ENCODE data around the gene L3MBTL2. TPM values are rescaled to one million over a fixed set of nuclear protein-coding genes. Genes with fewer than 3 reads are reported as not detected.
"Not testable (repeated sequence)": the region's sequence is repeated elsewhere in the genome, so short reads cannot be mapped to it uniquely, and the experiment has no call there.

Gene L3MBTL2
- total and polyA plus RNA-seq, 5 experiments from 2014 or later, result 27.5 to 44.2 (median 39.9) TPM

- DNase-seq, result no peak
- Mint-ChIP-seq H3K9me3 (no peaks in the 10 kb centered on the region), H3K4me3 (no peak overlapping the region), H3K27me3 (no peaks in the 10 kb centered on the region), H3K27ac (no peak overlapping the region), H3K36me3 (peaks cover 0 to 70% (median 9%) of the 10 kb centered on the region in 3 donors), H3K4me1 (no peaks in the 10 kb centered on the region)
- no peak for ATAC-seq
- POLR2A ChIA-PET, result no interaction called here
Measured at GRCh38 chr22:41248758-41249157, 43.6 kb downstream of the L3MBTL2 start.

GRCh38 chr22:41249442-41249841, 44.3 kb downstream of the L3MBTL2 start:
- Mint-ChIP-seq H3K27me3 (no peaks in the 10 kb centered on the region), H3K36me3 (peaks cover 0 to 77% (median 11%) of the 10 kb centered on the region in 3 donors), H3K9me3 (no peaks in the 10 kb centered on the region), H3K27ac (no peak overlapping the region), H3K4me3 (no peak overlapping the region), H3K4me1 (no peaks in the 10 kb centered on the region)
- ATAC-seq (no peak), DNase-seq (no peak)
- POLR2A ChIA-PET, result interaction anchor here (0.8 kb wide), 1 partner anchor 14 kb away, joined by 3 read pairs; no protein-coding TSS in a partner anchor

DNA sequence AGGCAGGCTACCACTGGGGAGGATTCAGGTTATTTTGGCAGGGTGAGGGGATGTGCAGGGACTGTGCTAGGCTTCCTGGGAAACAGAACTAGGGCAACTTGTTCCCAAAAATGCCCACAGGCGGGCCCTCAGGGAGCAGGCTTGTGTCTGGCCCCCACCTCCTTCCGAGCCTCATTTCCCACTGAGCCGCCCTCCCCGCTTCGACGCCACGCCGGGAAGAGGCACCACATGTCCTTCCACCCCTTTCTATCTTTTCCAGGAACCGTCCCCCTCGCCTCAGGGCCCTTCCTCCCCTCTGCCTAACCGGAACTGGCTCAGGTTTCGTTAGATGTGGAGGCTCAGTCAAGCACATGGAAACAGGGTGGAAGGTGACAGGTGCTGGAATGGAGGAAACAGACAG, 45.0 kb downstream of the L3MBTL2 start:
- POLR2A ChIA-PET, result interaction anchor here (0.8 kb wide), 1 partner anchor 14 kb away, joined by 3 read pairs; no protein-coding TSS in a partner anchor
- H3K9me3 Mint-ChIP-seq, result no peaks in the 10 kb centered on the region
- H3K4me3 Mint-ChIP-seq, result no peak overlapping the region
- no peak for DNase-seq
- H3K36me3 Mint-ChIP-seq, result peaks cover 0 to 81% (median 11%) of the 10 kb centered on the region in 3 donors
- no peaks in the 10 kb centered on the region for H3K4me1 Mint-ChIP-seq
- H3K27me3 Mint-ChIP-seq, result no peaks in the 10 kb centered on the region
- ATAC-seq, result no peak
- H3K27ac Mint-ChIP-seq, result peak overlapping the region in 1 of 10 donors; percentile 43

GRCh38 chr22:41252365-41252764, 47.3 kb downstream of the L3MBTL2 start:
- H3K4me3 Mint-ChIP-seq, result no peak overlapping the region
- no peak for DNase-seq
- ATAC-seq, result no peak
- peaks cover 0 to 89% (median 14%) of the 10 kb centered on the region in 3 donors for H3K36me3 Mint-ChIP-seq
- H3K27me3 Mint-ChIP-seq, result no peaks in the 10 kb centered on the region
- POLR2A ChIA-PET, result no interaction called here
- no peaks in the 10 kb centered on the region for H3K9me3 Mint-ChIP-seq
- no peaks in the 10 kb centered on the region for H3K4me1 Mint-ChIP-seq
- no peak overlapping the region for H3K27ac Mint-ChIP-seq

- ATAC-seq (no peak), DNase-seq (no peak)
- H3K27ac Mint-ChIP-seq, result peak overlapping the region in 3 of 10 donors; percentile 20 to 62 (median 44)
- POLR2A ChIA-PET, result interaction anchor here (0.7 kb wide), 1 partner anchor 166 kb away, joined by 5 read pairs; no protein-coding TSS in a partner anchor
- H3K4me1 Mint-ChIP-seq, result peaks cover 0 to 2% (median 0%) of the 10 kb centered on the region in 4 donors
- no peak overlapping the region for H3K4me3 Mint-ChIP-seq
- H3K36me3 Mint-ChIP-seq, result peaks cover 0 to 89% (median 14%) of the 10 kb centered on the region in 3 donors
- no peaks in the 10 kb centered on the region for H3K27me3 Mint-ChIP-seq
- no peaks in the 10 kb centered on the region for H3K9me3 Mint-ChIP-seq
Measured at GRCh38 chr22:41254230-41254629, 49.1 kb downstream of the L3MBTL2 start.

- Mint-ChIP-seq H3K4me1 (peaks cover 0 to 2% (median 0%) of the 10 kb centered on the region in 4 donors), H3K27me3 (no peaks in the 10 kb centered on the region), H3K4me3 (no peak overlapping the region), H3K9me3 (no peaks in the 10 kb centered on the region), H3K36me3 (peaks cover 0 to 88% (median 12%) of the 10 kb centered on the region in 3 donors), H3K27ac (peak overlapping the region in 5 of 10 donors; percentile 20 to 67 (median 53))
- no peak for ATAC-seq
- POLR2A ChIA-PET, result interaction anchor here (1.4 kb wide), 1 partner anchor 19 kb away, joined by 5 read pairs; no protein-coding TSS in a partner anchor
- no peak for DNase-seq
Measured at GRCh38 chr22:41256254-41257253, 51.4 kb downstream of the L3MBTL2 start.

DNA sequence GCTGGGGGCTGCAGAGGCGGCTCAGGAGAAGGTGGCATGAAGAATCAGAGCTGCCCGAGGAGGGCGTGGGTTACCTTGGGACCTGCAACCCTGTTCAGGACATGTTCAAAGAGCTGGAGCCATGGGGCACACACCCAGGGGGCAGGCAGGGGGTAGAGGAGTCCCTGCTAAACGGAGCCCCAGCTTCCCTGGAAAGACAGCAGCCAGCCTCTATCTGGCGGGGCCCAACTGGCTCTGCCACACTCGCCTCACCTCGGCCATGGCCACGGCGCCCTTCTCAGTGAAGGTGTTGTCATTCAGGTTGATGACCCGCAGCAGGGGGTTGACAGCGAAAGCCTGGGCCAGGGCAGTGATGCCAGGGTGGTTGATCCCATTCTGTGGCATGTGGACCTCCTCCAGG, 52.6 kb downstream of the L3MBTL2 start:
- DNase-seq (no peak), ATAC-seq (no peak)
- Mint-ChIP-seq H3K36me3 (peaks cover 0 to 89% (median 12%) of the 10 kb centered on the region in 3 donors), H3K27me3 (no peaks in the 10 kb centered on the region), H3K9me3 (no peaks in the 10 kb centered on the region), H3K27ac (no peak overlapping the region), H3K4me1 (peaks cover 0 to 4% (median 0%) of the 10 kb centered on the region in 4 donors), H3K4me3 (no peak overlapping the region)
- POLR2A ChIA-PET, result interaction anchor here (1.4 kb wide), 1 partner anchor 21 kb away, joined by 5 read pairs; no protein-coding TSS in a partner anchor

DNA sequence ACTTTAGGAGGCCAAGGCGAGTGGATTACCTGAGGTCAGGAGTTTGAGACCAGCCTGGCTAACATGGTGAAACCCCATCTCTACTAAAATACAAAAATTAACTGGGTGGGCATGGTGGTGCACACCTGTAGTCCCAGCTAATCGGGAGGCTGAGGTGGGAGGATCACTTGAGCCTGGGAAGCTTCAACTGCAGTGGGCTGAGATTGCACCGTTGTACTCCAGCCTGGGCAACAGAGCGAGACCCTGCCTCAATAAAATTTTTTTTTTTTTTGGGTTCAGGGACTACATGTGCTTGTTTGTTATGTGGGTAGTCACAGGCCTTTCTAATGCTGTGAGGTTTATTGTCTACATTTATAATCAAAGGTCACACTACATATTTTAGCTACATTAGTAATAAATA, 54.6 kb downstream of the L3MBTL2 start:
- H3K36me3 Mint-ChIP-seq, result peaks cover 0 to 87% (median 13%) of the 10 kb centered on the region in 3 donors

DNA sequence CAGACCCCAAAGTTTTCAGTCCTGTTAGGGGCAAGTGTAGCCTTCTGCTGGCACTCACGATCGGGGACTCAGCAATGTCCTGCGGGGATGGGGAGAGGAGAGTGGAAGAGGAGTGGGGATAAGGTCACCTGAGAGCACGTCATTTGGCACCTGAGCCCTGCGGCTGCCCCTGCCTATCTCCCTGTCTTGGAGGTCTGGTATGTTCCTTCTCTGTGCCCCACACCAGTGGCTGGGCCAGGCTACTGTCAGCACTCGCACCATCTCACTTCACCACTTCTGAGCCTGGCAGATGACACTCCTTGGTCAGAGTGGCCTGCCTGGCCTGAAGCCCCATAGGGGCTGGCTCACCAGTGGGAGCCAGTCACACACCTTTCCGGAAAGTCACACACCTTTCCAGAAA, 55.8 kb downstream of the L3MBTL2 start:
- Mint-ChIP-seq H3K27me3 (no peaks in the 10 kb centered on the region), H3K27ac (peak overlapping the region in 1 of 10 donors; percentile 15), H3K9me3 (no peaks in the 10 kb centered on the region), H3K4me1 (peaks cover 0 to 6% (median 4%) of the 10 kb centered on the region in 4 donors), H3K4me3 (no peak overlapping the region), H3K36me3 (peaks cover 0 to 82% (median 11%) of the 10 kb centered on the region in 3 donors)
- POLR2A ChIA-PET, result no interaction called here
- ATAC-seq (no peak), DNase-seq (no peak)

More for the DNA sequence above, 54.6 kb downstream of the L3MBTL2 start:
- H3K27me3 Mint-ChIP-seq, H3K4me1 Mint-ChIP-seq, ATAC-seq, H3K27ac Mint-ChIP-seq, H3K4me3 Mint-ChIP-seq, H3K9me3 Mint-ChIP-seq, DNase-seq: not testable (repeated sequence)
- POLR2A ChIA-PET, result interaction anchor here (0.6 kb wide), 1 partner anchor 16 kb away, joined by 7 read pairs; no protein-coding TSS in a partner anchor

GRCh38 chr22:41261541-41262249, 56.6 kb downstream of the L3MBTL2 start:
- ATAC-seq (no peak), DNase-seq (no peak)
- H3K27me3 Mint-ChIP-seq, result no peaks in the 10 kb centered on the region
- peak overlapping the region in 2 of 10 donors; percentile 57 to 61 for H3K27ac Mint-ChIP-seq
- H3K9me3 Mint-ChIP-seq, result no peaks in the 10 kb centered on the region
- peaks cover 0 to 6% (median 4%) of the 10 kb centered on the region in 4 donors for H3K4me1 Mint-ChIP-seq
- POLR2A ChIA-PET, result interaction anchor here (0.6 kb wide), 1 partner anchor 1163 kb away, joined by 3 read pairs; no protein-coding TSS in a partner anchor
- peaks cover 0 to 82% (median 13%) of the 10 kb centered on the region in 3 donors for H3K36me3 Mint-ChIP-seq
- H3K4me3 Mint-ChIP-seq, result no peak overlapping the region

- Mint-ChIP-seq H3K4me3 (no peak overlapping the region), H3K9me3 (no peaks in the 10 kb centered on the region), H3K27me3 (no peaks in the 10 kb centered on the region), H3K27ac (peak overlapping the region in 2 of 10 donors; percentile 57 to 61), H3K4me1 (peaks cover 0 to 6% (median 4%) of the 10 kb centered on the region in 4 donors), H3K36me3 (peaks cover 0 to 82% (median 12%) of the 10 kb centered on the region in 3 donors)
- no peak for DNase-seq
- POLR2A ChIA-PET, result interaction anchor here (0.6 kb wide), 1 partner anchor 1162 kb away, joined by 3 read pairs; no protein-coding TSS in a partner anchor
- no peak for ATAC-seq
Measured at GRCh38 chr22:41262250-41262765, 57.2 kb downstream of the L3MBTL2 start.

- H3K4me1 Mint-ChIP-seq, result peaks cover 0 to 6% (median 4%) of the 10 kb centered on the region in 4 donors
- ATAC-seq (no peak), DNase-seq (no peak)
- peak overlapping the region in 1 of 10 donors; percentile 3 for H3K4me3 Mint-ChIP-seq
- H3K27ac Mint-ChIP-seq, result no peak overlapping the region
- H3K36me3 Mint-ChIP-seq, result peaks cover 0 to 86% (median 10%) of the 10 kb centered on the region in 3 donors
- H3K27me3 Mint-ChIP-seq, result no peaks in the 10 kb centered on the region
- H3K9me3 Mint-ChIP-seq, result no peaks in the 10 kb centered on the region
- POLR2A ChIA-PET, result interaction anchor here (0.7 kb wide), 1 partner anchor 14 kb away, joined by 3 read pairs; no protein-coding TSS in a partner anchor
Measured at GRCh38 chr22:41263704-41264103, 58.6 kb downstream of the L3MBTL2 start.
